AG09309 (cell line): ENCODE results near the gene CHIC2.
A peak's percentile ranks its signal among the peaks of the same experiment; 100 is the strongest.

Source experiments
- DNase-seq: peaks from one replicate; pipeline ENCODE4 v3.0.0-alpha.2; 2010; ENCODE audit warnings: low read depth
- H3K4me3 ChIP-seq: 2 replicates; pipeline ENCODE4 v1.5.1; 2011; ENCODE audit warnings: mild to moderate bottlenecking, low read depth, low read length, moderate library complexity; ENCODE audit not compliant: control insufficient read depth
- CTCF ChIP-seq: IDR thresholded peaks from 2 replicates; pipeline ENCODE4 v1.5.1; 2011; ENCODE audit warnings: mild to moderate bottlenecking, low read depth, low read length, inconsistent platforms; ENCODE audit not compliant: insufficient read depth, control insufficient read depth; ENCODE audit errors: missing control alignments

CHIC2 gene

GRCh38 chr4:53981066-53981465, 83.3 kb downstream of the CHIC2 start:
- no peak for TF ChIP-seq CTCF
- DNase-seq, result no peak
- no peak overlapping the region for H3K4me3 ChIP-seq

GRCh38 chr4:53974561-53974960, 89.8 kb downstream of the CHIC2 start:
- TF ChIP-seq CTCF, result no peak
- no peak overlapping the region for H3K4me3 ChIP-seq
- DNase-seq, result peak; percentile 17

GRCh38 chr4:53967986-53968385, 96.4 kb downstream of the CHIC2 start:
- no peak for TF ChIP-seq CTCF
- no peak overlapping the region for H3K4me3 ChIP-seq

GRCh38 chr4:53963781-53964180, 100.6 kb downstream of the CHIC2 start:
- DNase-seq, result no peak
- TF ChIP-seq CTCF, result no peak
- no peak overlapping the region for H3K4me3 ChIP-seq

More at GRCh38 chr4:53967986-53968385, 96.4 kb downstream of the CHIC2 start:
- DNase-seq, result no peak

GRCh38 chr4:53963336-53963735, 101.1 kb downstream of the CHIC2 start:
- no peak overlapping the region for H3K4me3 ChIP-seq
- DNase-seq, result no peak
- TF ChIP-seq CTCF, result no peak

GRCh38 chr4:53962516-53963225, 101.7 kb downstream of the CHIC2 start:
- DNase-seq, result peak; percentile 48
- no peak for TF ChIP-seq CTCF
- H3K4me3 ChIP-seq, result no peak overlapping the region

- no peak for TF ChIP-seq CTCF
- H3K4me3 ChIP-seq, result no peak overlapping the region
- DNase-seq, result no peak
These were observed 103.1 kb downstream of the CHIC2 start for GRCh38 chr4:53961351-53961750.
